DMS 273 (cell line): ENCODE measurements around the gene PDE4D.
"Not testable (repeated sequence)": the region's sequence is repeated elsewhere in the genome, so short reads cannot be mapped to it uniquely, and the experiment has no call there.

ENCODE experiments used
- DNase-seq: peaks from one replicate; lab custom pipeline; 2025; ENCODE audit not compliant: unreplicated experiment; lab: John Stamatoyannopoulos, UW

The PDE4D gene

DNA sequence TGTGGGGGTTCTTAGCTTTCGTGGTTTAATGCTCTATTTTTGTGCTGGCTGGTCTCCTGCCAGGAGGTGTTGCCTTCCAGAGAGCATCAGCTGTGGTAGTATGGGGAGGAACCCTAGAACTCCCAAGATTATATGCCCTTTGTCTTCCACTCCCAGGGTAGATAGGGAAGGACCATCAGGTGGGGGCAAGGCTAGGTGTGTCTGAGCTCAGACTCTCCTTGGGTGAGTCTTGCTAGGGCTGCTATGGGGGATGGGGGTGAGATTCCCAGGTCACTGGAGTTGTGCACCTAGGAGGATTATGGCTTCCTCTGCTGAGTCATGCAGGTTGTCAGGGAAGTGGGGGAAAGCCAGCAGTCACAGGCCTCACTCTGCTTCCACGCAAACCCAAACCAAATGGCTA is 584.8 kb downstream of the PDE4D start:
- not testable (repeated sequence) for DNase-seq

DNA sequence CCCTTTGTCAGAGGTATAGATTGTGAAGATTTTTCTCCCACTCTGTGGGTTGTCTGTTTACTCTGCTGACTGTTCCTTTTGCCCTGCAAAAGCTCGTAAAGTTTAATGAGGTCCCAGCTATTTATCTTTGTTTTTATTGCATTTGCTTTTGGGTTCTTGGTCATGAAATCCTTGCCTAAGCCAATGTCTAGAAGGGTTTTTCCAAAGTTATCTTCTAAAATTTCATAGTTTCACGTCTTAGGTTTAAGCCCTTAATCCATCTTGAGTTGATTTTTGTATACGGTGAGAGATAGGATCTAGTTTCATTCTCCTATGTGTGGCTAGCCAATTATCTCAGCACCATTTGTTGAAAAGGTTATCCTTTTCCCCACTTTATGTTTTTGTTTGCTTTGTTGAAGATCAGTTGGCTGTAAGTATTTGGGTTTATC is 590.2 kb downstream of the PDE4D start:
- DNase-seq, result not testable (repeated sequence)

DNA sequence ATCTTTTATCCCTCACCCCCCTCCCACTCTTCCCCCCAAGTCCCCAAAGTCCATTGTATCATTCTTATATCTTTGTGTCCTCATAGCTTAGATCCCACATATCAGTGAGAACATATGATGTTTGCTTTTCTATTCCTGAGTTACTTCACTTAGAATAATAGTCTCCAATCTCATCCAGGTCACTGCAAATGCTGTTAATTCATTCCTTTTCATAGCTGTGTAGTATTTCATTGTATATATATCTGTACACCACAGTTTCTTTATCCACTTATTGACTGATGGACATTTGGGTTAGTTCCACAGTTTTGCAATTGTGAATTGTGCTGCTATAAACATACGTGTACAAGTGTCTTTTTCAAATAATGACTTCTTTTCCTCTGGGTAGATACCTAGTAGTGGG is 591.0 kb downstream of the PDE4D start:
- not testable (repeated sequence) for DNase-seq

DNA sequence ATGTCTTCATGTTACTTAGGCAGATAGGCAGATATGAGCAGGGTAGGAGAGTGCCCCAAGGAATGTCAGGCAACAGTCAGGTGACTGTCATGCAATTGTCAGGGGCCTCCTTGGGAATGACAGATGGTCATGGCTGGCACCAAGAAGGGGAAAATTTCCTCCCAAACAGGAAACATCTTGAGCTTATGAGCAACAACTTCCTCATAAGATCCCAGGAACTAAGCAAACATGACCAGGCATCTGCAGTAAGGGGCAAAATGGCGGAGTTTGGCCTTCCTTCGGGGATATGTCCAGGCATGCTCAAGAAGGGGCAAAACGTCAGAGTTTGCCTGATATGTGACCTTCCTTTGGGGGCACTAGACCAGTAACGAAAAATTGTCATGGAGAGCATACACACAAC is 591.8 kb downstream of the PDE4D start:
- no peak for DNase-seq

GRCh38 chr5:59300930-59301329 is 592.6 kb downstream of the PDE4D start:
- DNase-seq, result no peak

DNA sequence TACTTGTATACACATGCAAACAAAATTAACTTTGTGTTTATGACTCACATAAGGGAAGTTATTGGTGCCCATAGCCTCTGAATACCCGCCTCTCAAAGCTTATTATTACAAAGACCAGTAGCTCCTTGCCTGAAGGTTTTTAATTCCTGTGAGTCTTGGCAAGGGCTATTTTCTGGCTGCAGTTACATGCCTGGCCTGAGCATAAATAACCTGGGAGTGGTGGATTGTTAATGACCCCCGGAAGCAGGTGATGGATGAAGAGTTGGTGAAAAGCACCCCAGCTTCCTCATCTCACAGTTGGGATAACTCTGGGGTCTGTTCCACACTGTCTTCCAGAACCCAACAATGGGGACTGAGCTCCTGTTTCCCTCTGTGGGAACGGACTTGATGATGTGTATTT is 594.5 kb downstream of the PDE4D start:
- no peak for DNase-seq

- peak; percentile 46 for DNase-seq
Observed at GRCh38 chr5:59296317-59297264, 596.9 kb downstream of the PDE4D start.

DNA sequence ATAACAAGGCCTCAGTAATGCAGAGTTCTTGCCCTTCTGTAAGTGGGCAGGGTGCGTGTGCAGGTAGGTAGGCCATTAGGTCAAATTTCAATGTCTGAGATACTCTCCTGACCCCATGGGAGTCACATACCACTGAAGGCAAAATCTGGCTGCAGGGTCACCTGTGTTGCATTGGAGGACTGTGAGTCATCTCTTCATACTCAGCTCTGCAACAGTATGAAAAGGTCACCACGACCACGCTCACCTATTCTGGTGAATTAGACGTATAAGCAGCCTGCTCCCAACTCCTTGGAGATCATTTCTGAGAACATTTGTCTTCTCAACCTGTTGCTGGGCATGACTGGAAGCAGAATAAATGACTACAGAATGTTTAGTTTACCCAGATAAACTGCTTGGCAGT is 599.8 kb downstream of the PDE4D start:
- DNase-seq, result no peak

- no peak for DNase-seq
Observed at GRCh38 chr5:59291941-59292340, 601.6 kb downstream of the PDE4D start.

DNA sequence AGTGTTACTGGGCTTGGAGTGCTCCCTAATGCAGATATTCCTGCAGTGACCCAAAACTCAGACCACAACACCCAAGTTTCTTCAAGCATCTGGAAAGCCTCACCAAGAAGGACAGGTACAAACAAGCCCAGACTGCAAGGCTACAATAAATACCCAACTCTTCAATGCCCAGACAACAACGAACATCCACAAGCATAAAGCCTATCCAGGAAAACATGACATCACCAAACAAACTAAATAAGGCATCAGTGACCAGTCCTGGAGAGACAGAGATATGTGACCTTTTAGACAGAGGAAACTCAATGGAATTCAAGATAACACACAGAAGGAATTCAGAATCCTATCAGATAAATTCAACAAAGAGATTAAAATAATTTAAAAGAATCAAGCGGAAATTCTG is 605.6 kb downstream of the PDE4D start:
- no peak for DNase-seq

DNA sequence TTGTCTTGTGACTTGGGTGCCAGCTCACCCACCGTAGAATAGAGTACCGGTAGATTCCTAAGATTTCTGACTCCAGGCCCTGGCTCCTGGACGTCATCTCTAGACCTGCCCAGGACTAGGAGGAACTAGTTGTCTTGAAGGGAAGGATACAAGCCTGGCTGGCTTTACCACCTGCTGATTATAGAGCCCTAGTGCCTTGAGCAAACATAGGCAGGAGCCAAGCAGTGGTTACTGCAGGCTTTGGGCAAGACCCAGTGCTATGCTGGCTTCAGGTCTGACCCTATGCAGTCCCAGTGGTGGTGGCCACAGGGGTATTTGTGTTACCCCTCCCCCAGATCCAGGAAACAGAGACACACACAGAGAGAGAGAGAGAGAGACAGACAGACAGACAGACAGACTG is 606.2 kb downstream of the PDE4D start:
- DNase-seq, result no peak

DNA sequence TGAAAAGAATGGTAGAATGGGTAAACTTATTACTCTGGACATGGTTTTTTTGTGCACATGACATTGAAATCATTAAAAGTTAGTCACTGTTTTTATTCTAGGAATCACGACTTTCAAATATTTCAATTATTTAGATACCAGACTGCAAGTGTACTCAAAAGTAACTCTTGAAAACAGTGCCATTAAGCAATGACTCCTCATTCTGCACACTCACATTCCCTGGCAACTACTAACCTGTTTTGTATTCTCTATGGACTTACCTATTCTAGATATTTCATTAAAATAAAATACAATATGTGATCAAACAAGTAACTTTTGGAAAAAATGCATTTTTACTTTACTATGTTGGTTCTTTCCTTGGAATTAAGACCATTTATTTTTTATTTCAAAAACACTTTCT is 607.0 kb downstream of the PDE4D start:
- no peak for DNase-seq

DNA sequence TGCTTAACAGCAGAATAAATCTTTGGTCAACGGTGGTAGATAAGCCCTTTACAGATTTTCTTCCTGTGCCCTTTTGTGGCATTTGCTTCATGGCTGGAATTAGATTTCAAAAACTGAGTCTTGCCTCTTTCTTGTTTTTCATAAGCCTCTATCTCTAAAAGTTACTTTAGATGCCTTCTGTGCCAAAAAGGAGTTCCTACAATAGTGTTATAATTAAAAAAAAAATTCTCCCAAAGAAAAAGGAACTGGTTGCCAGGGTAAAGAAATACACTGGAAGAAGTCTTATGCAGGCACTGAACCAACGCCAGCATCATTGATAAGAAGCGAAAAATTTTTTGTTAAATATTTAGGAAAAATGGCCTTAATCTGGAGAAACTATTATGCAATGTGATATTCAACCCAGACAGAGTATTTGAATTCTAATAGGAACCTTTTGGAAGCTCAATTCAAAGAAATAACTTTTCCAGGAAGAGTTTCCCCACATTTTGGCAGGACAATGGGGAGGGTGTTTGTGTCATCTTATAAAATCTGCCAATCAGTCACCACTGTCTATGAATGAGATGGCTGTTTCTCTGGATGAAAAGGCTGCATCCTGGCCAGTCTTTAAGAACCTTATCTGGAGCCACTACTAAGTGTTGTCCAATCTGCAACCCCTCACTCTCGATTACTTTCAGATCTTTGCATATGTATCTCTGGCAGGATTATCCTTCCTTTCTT is 608.1 kb downstream of the PDE4D start:
- DNase-seq, result no peak

GRCh38 chr5:59282726-59283125 is 610.8 kb downstream of the PDE4D start:
- DNase-seq, result no peak

- DNase-seq, result no peak
Observed at GRCh38 chr5:59279979-59280378, 613.5 kb downstream of the PDE4D start.

DNA sequence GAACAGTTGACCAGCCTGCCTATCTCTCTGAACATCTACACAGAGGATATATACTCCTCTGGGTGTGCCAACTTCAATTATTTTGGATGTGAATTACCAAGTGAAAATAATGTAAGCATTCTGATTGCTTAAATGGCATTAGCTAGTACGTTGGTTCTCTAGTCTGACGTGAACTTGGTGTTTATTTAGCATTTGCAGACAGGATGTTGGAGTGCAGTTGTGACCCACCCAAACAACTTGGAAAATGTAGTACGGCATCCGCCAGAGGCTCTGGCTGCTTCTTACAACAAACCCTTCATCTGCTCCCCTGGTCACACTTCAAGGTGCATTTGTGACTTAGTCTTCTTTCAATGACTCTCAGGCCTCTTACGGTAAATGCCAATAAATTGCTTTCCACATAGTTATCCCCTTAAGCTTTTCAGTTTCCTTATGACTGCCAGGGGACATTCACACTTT is 616.6 kb downstream of the PDE4D start:
- peak; percentile 64 for DNase-seq

DNA sequence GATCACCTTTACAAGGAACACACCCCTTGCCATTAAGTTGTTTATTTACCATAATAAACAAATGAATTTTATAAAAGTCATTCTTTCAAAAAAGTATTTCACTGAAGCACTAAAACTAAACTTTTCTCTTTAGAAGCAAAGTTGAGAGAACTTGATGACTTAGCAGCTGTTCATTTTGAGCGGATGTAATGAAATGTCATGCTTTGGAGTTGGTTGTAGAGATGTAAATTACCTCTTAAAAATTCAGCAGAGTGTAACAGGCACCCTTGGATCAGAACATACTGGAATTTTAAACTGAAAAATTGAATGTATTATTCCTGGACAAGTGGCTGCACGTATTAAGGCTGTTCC is 617.2 kb downstream of the PDE4D start:
- DNase-seq, result peak; percentile 72

DNA sequence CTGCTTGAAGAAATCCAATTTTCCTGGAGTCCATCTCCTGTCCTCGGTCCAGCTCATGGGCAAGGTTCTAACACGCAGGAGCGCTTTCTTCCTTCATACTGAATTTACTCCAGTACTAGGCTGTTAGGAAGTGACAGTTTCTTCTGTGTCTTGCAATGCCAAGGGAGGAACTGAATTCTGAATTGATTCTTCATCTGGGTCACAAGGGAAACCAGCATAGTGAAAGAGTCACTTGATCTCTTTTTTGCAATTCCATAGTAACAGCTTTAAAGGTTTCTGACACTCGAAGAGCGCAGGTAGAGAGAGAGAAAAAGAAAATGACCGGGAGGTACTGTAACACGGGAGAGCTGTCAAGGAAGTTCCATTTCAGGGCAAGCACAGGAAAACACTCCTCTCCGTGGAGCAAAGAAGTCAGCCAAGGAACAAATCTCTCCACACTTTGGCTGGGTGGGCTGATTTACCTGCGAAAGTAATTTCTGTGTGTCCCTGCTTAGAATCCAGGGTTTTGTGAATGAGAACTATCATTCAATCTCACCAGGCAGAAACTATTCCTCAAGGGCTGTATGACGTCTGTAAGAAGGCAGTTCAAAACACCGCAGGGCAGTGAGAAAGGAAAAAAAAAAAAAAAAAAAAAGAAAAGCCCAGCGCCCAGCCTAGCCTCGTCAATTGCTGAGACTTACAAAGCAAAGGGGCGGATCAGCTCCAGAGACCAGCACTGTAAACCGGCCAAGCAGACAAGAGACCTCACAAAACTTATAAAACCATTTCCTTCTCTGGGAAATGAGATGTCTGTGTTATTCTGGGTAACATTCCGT is 617.8 kb downstream of the PDE4D start:
- DNase-seq, result peak; percentile 82

DNA sequence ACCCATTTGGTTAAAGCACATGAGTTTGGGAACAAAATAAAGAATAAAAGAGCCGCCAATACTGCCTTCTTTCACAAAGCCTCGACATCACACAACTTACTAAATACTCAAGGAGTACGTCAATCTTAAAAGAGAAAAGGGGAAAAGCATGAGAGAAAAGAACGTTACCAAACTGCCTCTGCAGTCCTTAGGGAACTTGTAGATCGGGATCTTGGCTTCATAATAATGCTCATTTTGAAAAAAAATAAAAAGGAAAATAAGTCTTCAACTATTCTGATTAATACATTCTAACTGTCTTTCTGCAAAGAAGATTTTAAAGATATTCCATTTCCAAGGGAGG is 618.4 kb downstream of the PDE4D start:
- DNase-seq, result peak; percentile 68

DNA sequence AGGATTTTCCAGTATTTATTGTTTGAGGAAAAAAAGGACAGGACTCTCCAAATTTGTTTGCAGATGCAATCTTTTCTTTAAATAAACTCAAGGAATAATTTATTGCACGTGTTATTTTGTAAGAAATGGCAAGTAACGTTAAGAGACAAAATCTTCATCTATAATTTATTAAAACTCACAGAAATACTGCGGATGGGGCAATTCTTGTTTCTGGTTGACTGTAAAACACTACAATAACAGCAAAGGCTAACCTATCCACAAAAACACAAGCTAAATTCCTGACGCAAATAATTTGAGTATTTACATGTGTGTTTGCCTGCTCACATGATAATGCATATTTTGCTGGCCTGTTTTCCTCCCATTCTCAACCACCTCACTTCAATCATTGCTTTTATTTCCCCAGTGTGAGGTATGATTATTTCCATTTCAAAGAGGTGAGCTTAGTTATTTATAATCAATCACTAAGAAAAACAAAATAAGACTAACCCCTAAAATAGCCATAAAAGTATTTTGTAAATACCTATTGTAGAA is 619.4 kb downstream of the PDE4D start:
- DNase-seq, result peak; percentile 50

GRCh38 chr5:59272809-59273427 is 620.6 kb downstream of the PDE4D start:
- peak; percentile 69 for DNase-seq
